ENCODE results near the gene RNF121.

RNF121 gene

GRCh38 chr11:72008728-72009127, 79.9 kb downstream of the RNF121 start:
- TF ChIP-seq, protein P1, sequence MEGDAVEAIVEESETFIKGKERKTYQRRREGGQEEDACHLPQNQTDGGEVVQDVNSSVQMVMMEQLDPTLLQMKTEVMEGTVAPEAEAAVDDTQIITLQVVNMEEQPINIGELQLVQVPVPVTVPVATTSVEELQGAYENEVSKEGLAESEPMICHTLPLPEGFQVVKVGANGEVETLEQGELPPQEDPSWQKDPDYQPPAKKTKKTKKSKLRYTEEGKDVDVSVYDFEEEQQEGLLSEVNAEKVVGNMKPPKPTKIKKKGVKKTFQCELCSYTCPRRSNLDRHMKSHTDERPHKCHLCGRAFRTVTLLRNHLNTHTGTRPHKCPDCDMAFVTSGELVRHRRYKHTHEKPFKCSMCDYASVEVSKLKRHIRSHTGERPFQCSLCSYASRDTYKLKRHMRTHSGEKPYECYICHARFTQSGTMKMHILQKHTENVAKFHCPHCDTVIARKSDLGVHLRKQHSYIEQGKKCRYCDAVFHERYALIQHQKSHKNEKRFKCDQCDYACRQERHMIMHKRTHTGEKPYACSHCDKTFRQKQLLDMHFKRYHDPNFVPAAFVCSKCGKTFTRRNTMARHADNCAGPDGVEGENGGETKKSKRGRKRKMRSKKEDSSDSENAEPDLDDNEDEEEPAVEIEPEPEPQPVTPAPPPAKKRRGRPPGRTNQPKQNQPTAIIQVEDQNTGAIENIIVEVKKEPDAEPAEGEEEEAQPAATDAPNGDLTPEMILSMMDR (IDR thresholded peaks at IDR 0.05; ENCODE audit: low read depth, low read length): no peak
- no peak overlapping the region for H3K4me3 ChIP-seq (ENCODE audit: low read depth, low read length)

DNA sequence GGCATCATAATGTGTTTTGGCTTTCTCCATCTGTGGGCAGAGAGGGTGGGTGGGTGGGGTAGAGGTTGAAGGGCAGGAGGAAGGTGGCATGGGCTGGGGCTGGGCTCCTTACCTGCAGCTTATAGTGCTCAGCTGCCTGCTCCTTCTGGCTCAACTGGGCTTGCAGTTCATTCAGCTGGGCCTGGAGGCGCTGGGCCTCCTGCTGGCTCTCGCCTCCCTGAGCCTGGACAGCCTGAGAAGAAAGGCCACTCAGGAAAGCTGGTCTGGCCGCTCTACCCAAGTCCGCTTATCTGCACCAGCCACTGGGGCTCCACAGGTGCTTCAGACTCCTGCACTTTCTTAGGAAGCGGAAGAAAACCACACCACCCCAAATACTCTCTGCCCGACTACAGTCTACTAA, 80.3 kb downstream of the RNF121 start:
- no peak overlapping the region for H3K4me3 ChIP-seq (ENCODE audit: low read depth, low read length)
- TF ChIP-seq, protein P1 (IDR thresholded peaks at IDR 0.05; ENCODE audit: low read depth, low read length): no peak

DNA sequence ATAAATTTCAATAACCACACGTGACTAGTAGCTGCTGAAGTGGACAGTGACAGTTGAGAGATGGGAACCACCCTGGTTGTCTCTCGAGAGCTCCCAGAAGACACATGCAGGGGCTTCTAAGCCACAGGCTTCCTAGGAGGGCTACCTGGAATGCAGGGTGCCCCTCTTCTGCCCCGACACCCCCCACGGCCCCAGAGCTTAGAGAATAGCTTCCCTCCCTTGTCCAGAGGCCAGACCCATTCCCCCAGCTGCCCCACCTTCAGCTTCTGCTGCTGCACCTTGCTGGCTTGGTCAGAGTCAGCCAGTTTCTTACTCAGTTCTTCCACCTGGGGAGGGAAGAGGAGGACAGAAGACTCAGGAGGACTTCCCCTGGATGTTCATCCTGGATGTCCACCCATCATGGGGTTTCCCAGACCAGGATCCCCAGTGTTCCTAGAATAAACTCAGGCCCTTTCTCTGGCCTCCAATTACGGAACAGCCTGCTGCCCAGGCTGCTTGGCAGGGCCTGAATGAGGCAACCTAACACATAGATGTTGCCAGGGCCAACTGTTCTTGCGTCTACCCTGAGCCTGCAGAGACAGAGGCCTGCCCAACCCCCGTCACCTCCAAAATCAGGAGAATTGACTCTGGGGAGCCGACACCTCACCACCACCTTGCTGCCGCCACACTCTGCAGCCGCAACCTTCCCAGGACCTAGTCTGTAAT, 81.8 kb downstream of the RNF121 start:
- TF ChIP-seq, protein P1 (IDR thresholded peaks at IDR 0.05; ENCODE audit: low read depth, low read length): no peak
- H3K4me3 ChIP-seq (ENCODE audit: low read depth, low read length): no peak overlapping the region

- no peak overlapping the region for H3K4me3 ChIP-seq (ENCODE audit: low read depth, low read length)
- TF ChIP-seq, protein P1 (IDR thresholded peaks at IDR 0.05; ENCODE audit: low read depth, low read length): no peak
Measured at GRCh38 chr11:72012091-72012630, 83.3 kb downstream of the RNF121 start.

GRCh38 chr11:72012897-72013721, 84.3 kb downstream of the RNF121 start:
- TF ChIP-seq, protein P1 (IDR thresholded peaks at IDR 0.05; ENCODE audit: low read depth, low read length): no peak
- H3K4me3 ChIP-seq (ENCODE audit: low read depth, low read length): no peak overlapping the region

DNA sequence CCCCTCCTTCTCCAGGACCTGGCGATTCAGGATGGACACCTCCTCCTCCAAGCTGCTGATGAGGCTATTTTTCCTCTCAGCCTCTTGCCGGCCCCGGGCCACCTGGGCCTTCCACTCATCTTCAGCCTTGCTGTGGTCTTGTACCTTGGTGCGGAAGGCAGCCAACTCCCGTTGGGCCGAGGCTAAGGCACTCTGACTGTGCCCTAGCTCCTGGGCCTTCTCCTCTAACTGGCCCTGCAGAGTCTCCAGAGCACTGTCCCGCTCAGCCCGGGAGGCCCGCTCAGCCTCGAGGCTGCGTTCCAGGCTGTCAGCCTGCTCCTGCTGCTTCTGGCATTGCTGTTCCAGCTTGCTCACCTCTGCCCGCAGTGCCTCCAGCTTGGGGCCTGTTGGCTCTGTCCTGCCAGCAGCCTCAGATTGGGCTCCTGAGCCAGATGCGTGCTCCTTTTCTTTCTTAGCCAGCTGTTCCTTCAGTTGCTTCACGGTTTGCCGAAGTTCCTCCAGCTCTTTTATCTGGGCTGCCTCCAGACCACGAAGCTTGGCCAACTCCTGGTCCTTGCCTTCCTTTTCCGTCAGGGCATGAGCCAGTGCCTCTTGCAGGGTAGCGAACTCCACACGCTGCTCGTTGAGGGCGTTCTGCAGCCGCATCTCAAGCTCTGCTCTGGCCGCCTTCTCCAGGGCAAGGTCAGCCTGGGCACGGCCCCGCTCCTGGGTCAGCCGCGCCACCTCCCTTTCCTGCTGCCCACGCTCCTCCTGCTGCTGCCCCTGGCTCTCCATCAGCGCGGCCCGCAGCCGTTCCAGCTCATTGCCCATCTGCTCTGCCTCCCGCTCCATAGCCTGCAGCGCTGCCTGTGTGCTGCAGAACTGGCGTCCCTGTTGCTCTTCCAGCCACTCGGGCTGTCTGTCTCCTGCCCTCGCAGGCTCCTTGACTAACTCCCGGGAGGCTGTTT, 85.2 kb downstream of the RNF121 start:
- TF ChIP-seq, protein P1 (IDR thresholded peaks at IDR 0.05; ENCODE audit: low read depth, low read length): no peak
- H3K4me3 ChIP-seq (ENCODE audit: low read depth, low read length): no peak overlapping the region

Measured in WI38 (cell line).